Activated naive CD4-positive, alpha-beta T cell treated with anti-CD3 and anti-CD28 coated beads, Interleukin-2, amount 50 U/mL, for 24 hours (primary cell): ENCODE results near the gene ZNF19.
"Not testable (repeated sequence)": the region's sequence is repeated elsewhere in the genome, so short reads cannot be mapped to it uniquely, and the experiment has no call there.

Experiments
- H3K27ac Mint-ChIP-seq: one replicate; pipeline ENCODE4 v1.8.0; 2021; ENCODE audit warnings: mild to moderate bottlenecking, mixed read lengths
- H3K27me3 Mint-ChIP-seq: one replicate; pipeline ENCODE4 v1.8.0; 2021; ENCODE audit warnings: mixed read lengths
- H3K36me3 Mint-ChIP-seq: one replicate; pipeline ENCODE4 v1.8.0; 2021; ENCODE audit warnings: mixed read lengths
- H3K4me1 Mint-ChIP-seq: one replicate; pipeline ENCODE4 v1.8.0; 2021; ENCODE audit warnings: mixed read lengths
- H3K4me3 Mint-ChIP-seq: one replicate; pipeline ENCODE4 v1.8.0; 2021; ENCODE audit warnings: mild to moderate bottlenecking, mixed read lengths
- H3K9me3 Mint-ChIP-seq: one replicate; pipeline ENCODE4 v1.8.0; 2021; ENCODE audit warnings: mixed read lengths

ZNF19 gene

DNA sequence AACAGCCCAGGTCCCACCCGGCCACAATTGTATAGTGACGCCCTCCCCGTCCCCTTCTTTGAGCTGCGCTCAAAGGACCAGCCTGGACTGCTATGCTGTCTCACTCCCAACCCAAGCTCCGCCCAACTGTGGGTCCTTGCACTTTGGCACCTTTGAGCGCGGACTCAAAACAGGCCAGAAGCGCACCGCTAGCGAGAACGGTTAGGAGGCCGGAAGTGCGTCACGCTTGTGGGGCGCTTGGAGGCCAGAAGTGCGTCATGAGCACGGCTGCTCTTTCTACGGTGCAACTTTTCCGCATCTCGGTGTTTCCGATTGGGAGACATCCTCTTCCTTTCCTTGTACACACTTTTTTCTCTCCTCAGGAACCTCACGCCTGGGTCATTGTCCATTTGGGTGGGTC is at the start of gene ZNF19:
Gene ZNF19 (minus strand): TSS at position 203 of the 400 bp plus-strand sequence. CDS start 7,210 bp downstream, outside the sequence.
- H3K27ac Mint-ChIP-seq, result no peak within 1 kb of the TSS
- H3K9me3 Mint-ChIP-seq, result no peaks in the 10 kb centered on the region
- H3K4me3 Mint-ChIP-seq, result no peak within 1 kb of the TSS
- peaks cover 1% of the 10 kb centered on the region for H3K27me3 Mint-ChIP-seq
- H3K36me3 Mint-ChIP-seq, result no peaks in the 10 kb centered on the region
- peaks cover 7% of the 10 kb centered on the region for H3K4me1 Mint-ChIP-seq

GRCh38 chr16:71537643-71538042 is 48.5 kb upstream of the ZNF19 start:
- H3K9me3 Mint-ChIP-seq, result no peaks in the 10 kb centered on the region
- H3K4me1 Mint-ChIP-seq, result peaks cover 5% of the 10 kb centered on the region
- no peaks in the 10 kb centered on the region for H3K36me3 Mint-ChIP-seq
- H3K4me3 Mint-ChIP-seq, result no peak overlapping the region
- no peaks in the 10 kb centered on the region for H3K27me3 Mint-ChIP-seq
- no peak overlapping the region for H3K27ac Mint-ChIP-seq

- H3K27ac Mint-ChIP-seq, result no peak overlapping the region
- no peaks in the 10 kb centered on the region for H3K9me3 Mint-ChIP-seq
- no peaks in the 10 kb centered on the region for H3K27me3 Mint-ChIP-seq
- no peak overlapping the region for H3K4me3 Mint-ChIP-seq
- no peaks in the 10 kb centered on the region for H3K4me1 Mint-ChIP-seq
- no peaks in the 10 kb centered on the region for H3K36me3 Mint-ChIP-seq
Measured at GRCh38 chr16:71536752-71537499, 47.8 kb upstream of the ZNF19 start.

DNA sequence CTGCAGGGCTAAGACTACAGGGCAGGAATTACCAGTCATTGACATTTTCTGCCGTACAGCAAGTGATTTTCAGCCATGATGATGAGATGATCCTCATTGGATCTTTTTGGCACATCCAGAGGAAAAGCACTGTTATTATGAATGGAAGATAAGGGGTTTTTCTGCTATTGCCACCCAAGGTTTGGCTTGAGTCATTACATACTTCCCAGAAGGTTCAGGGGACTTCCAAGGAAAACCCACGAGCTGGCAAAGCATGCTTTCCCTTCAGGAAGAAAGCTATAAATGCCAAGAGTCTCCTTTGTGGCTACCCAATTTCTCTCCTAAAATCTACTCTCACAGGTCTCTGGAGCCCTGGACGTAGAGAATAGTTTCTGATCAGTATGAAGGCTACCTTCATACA is 43.2 kb upstream of the ZNF19 start:
- no peaks in the 10 kb centered on the region for H3K9me3 Mint-ChIP-seq
- H3K27me3 Mint-ChIP-seq, result peaks cover 3% of the 10 kb centered on the region
- H3K36me3 Mint-ChIP-seq, result no peaks in the 10 kb centered on the region
- H3K27ac Mint-ChIP-seq, result no peak overlapping the region
- H3K4me1 Mint-ChIP-seq, result no peaks in the 10 kb centered on the region
- H3K4me3 Mint-ChIP-seq, result no peak overlapping the region

GRCh38 chr16:71528863-71529262 is 39.7 kb upstream of the ZNF19 start:
- Mint-ChIP-seq H3K36me3 (no peaks in the 10 kb centered on the region), H3K27me3 (peaks cover 9% of the 10 kb centered on the region), H3K4me1 (no peaks in the 10 kb centered on the region), H3K4me3 (no peak overlapping the region), H3K9me3 (no peaks in the 10 kb centered on the region), H3K27ac (no peak overlapping the region)

GRCh38 chr16:71528257-71528656 is 39.1 kb upstream of the ZNF19 start:
- H3K27me3 Mint-ChIP-seq, result peaks cover 9% of the 10 kb centered on the region
- no peaks in the 10 kb centered on the region for H3K4me1 Mint-ChIP-seq
- no peak overlapping the region for H3K27ac Mint-ChIP-seq
- no peaks in the 10 kb centered on the region for H3K9me3 Mint-ChIP-seq
- no peaks in the 10 kb centered on the region for H3K36me3 Mint-ChIP-seq
- no peak overlapping the region for H3K4me3 Mint-ChIP-seq

DNA sequence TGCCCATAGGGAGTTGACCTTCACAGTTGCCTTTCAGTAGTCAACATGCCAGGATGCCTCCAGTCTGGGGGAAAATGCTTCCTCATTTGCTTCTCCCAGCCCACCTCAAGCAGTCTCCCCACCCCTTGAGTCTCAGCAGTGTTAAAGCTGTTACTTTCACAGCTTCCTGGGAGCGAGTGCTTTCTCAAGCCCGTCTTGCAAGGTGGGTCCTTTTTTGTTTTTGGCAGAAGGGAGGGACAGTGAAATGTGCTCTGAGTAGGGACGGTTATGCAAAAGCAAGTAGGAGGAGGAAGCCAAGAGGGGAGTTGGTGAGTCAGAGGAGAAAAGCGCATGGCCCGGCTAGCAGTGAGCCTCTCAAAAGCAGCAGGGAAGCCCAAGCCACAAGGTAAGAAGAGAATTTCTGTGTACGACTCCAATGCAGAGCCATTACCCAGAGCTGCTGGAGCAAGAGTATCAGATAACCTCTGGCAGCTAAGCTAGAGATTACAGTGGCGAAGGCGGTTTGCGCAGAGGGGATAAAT is 37.0 kb upstream of the ZNF19 start, which contains the start of gene CHST4:
Gene CHST4 (plus strand): TSS at position 316 of the 521 bp plus-strand sequence. CDS start 10,252 bp downstream, outside the sequence.
- H3K4me3 Mint-ChIP-seq, result no peak within 1 kb of the TSS
- H3K27me3 Mint-ChIP-seq, result peaks cover 9% of the 10 kb centered on the region
- H3K27ac Mint-ChIP-seq, result no peak within 1 kb of the TSS
- no peaks in the 10 kb centered on the region for H3K4me1 Mint-ChIP-seq
- no peaks in the 10 kb centered on the region for H3K36me3 Mint-ChIP-seq
- no peaks in the 10 kb centered on the region for H3K9me3 Mint-ChIP-seq

GRCh38 chr16:71524566-71525553 is 35.7 kb upstream of the ZNF19 start:
- no peak overlapping the region for H3K27ac Mint-ChIP-seq
- H3K36me3 Mint-ChIP-seq, result no peaks in the 10 kb centered on the region
- no peaks in the 10 kb centered on the region for H3K9me3 Mint-ChIP-seq
- no peaks in the 10 kb centered on the region for H3K4me1 Mint-ChIP-seq
- H3K27me3 Mint-ChIP-seq, result peaks cover 9% of the 10 kb centered on the region
- no peak overlapping the region for H3K4me3 Mint-ChIP-seq

GRCh38 chr16:71520550-71520949 is 31.4 kb upstream of the ZNF19 start:
- H3K4me1 Mint-ChIP-seq, result no peaks in the 10 kb centered on the region
- no peaks in the 10 kb centered on the region for H3K36me3 Mint-ChIP-seq
- H3K27me3 Mint-ChIP-seq, result no peaks in the 10 kb centered on the region
- H3K27ac Mint-ChIP-seq, result no peak overlapping the region
- H3K4me3 Mint-ChIP-seq, result no peak overlapping the region
- H3K9me3 Mint-ChIP-seq, result no peaks in the 10 kb centered on the region

GRCh38 chr16:71515026-71515425 is 25.9 kb upstream of the ZNF19 start:
- Mint-ChIP-seq H3K4me3 (no peak overlapping the region), H3K27me3 (peaks cover 3% of the 10 kb centered on the region), H3K4me1 (no peaks in the 10 kb centered on the region), H3K27ac (no peak overlapping the region), H3K36me3 (no peaks in the 10 kb centered on the region), H3K9me3 (no peaks in the 10 kb centered on the region)

DNA sequence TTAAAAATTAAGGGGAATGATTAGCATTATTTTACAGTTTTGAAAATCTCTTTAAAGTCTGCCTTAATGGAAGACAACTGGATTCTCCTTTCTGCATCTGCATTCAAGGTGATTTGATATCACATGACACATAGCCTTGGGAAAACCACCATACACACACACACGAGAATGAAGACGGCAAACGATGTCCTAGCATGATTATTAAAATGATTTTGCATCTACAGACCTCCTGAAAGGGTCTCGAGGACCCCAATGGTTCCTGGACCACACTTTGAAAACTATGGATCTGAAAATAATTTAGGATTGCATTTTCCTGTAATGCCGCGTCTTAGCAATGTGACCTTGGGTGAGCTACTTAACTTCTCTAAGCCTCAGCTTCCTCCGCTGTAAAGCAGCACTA is 25.4 kb upstream of the ZNF19 start:
- H3K9me3 Mint-ChIP-seq, result no peaks in the 10 kb centered on the region
- H3K27ac Mint-ChIP-seq, result no peak overlapping the region
- no peak overlapping the region for H3K4me3 Mint-ChIP-seq
- no peaks in the 10 kb centered on the region for H3K36me3 Mint-ChIP-seq
- peaks cover 3% of the 10 kb centered on the region for H3K27me3 Mint-ChIP-seq
- no peaks in the 10 kb centered on the region for H3K4me1 Mint-ChIP-seq

- no peaks in the 10 kb centered on the region for H3K36me3 Mint-ChIP-seq
- H3K4me3 Mint-ChIP-seq, result no peak overlapping the region
- no peak overlapping the region for H3K27ac Mint-ChIP-seq
- no peaks in the 10 kb centered on the region for H3K9me3 Mint-ChIP-seq
- peaks cover 3% of the 10 kb centered on the region for H3K27me3 Mint-ChIP-seq
- no peaks in the 10 kb centered on the region for H3K4me1 Mint-ChIP-seq
Measured at GRCh38 chr16:71513302-71513701, 24.2 kb upstream of the ZNF19 start.

DNA sequence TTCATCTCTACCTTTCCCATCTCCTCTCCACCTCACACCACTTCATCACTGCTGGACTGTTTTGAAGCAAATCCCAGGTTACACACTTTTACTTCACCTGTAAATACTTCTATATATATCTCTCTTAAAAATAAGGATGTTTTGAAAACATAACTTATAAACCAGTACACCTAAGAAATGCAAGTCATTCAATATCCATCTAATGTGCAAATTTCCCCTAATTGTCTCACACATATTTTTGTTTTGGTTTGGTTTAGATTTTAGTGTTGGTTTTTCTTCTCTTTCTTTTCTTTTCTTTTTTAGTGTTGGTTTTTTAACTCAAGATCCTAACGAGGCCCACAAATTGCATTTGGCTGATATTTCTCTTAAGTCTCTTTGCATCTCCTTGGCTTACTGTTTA is 17.9 kb upstream of the ZNF19 start:
- Mint-ChIP-seq H3K4me1 (no peaks in the 10 kb centered on the region), H3K9me3 (no peaks in the 10 kb centered on the region), H3K27ac (no peak overlapping the region), H3K27me3 (peaks cover 4% of the 10 kb centered on the region), H3K36me3 (no peaks in the 10 kb centered on the region), H3K4me3 (no peak overlapping the region)

DNA sequence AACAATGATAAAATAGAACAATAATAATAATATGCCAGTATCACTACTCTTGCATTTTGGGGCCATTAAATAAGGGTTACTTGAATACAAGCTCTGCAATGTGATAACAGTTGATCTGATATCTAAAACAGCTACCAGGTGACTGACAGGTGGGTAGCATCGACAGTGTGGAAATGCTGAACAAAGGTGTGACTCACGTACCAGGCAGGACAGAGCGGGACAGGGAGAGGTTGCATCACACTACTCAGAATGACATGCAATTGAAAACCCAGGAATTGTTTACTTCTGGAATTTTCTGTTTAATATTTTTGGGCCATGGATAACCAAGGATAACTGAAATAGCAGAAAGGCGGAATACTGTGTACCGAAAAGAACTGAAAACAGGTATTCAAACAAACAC is 15.8 kb upstream of the ZNF19 start:
- peaks cover 2% of the 10 kb centered on the region for H3K27me3 Mint-ChIP-seq
- H3K27ac Mint-ChIP-seq, result no peak overlapping the region
- no peaks in the 10 kb centered on the region for H3K36me3 Mint-ChIP-seq
- H3K4me1 Mint-ChIP-seq, result no peaks in the 10 kb centered on the region
- H3K9me3 Mint-ChIP-seq, result no peaks in the 10 kb centered on the region
- H3K4me3 Mint-ChIP-seq, result no peak overlapping the region

DNA sequence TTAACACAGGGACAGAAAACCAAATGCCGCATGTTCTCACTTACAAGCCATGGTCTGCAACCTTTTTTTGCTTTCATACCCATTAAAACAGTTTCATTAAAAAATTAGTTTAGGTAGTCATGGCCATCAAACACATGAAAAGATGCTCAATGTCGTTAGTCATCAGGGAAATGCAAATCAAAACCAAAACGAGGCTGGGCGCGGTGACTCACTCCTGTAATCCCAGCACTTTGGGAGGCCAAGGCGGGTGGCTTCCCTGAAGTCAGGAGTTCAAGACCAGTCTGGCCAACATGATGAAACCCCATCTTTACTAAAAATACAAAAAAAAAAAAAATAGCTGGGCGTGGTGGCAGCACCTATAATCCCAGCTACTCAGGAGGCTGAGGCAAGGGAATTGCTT is 14.9 kb upstream of the ZNF19 start:
- not testable (repeated sequence) for H3K36me3 Mint-ChIP-seq, H3K4me1 Mint-ChIP-seq, H3K27ac Mint-ChIP-seq, H3K9me3 Mint-ChIP-seq, H3K4me3 Mint-ChIP-seq, H3K27me3 Mint-ChIP-seq

DNA sequence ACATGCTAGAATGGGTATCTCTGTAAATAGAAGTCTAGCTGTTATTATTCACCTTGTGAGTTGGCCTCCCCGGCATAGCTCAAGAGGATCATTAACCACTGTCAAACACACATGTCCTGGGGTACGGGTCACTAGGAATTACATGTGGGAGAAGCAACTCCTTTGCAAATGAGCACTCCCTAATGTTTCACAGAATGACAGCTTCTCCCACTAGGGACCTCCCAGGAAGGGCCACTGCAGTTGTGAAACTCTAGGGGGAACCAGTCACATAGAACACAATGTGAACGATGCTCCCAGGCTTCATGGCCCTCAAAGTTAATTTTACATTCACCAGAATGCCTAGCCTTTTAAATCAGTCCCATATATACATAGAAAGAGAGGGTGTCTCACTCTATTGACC is 12.4 kb upstream of the ZNF19 start:
- H3K4me1 Mint-ChIP-seq, result no peaks in the 10 kb centered on the region
- H3K27me3 Mint-ChIP-seq, result peaks cover 2% of the 10 kb centered on the region
- no peaks in the 10 kb centered on the region for H3K36me3 Mint-ChIP-seq
- no peak overlapping the region for H3K27ac Mint-ChIP-seq
- no peak overlapping the region for H3K4me3 Mint-ChIP-seq
- H3K9me3 Mint-ChIP-seq, result no peaks in the 10 kb centered on the region
